KG1 (cell line): Measurements from ENCODE around the gene ANGEL1.
A peak's percentile ranks its signal among the peaks of the same experiment; 100 is the strongest.

Experiments
- DNase-seq: peaks from one replicate; lab custom pipeline; 2025; lab: John Stamatoyannopoulos, UW

The ANGEL1 gene

DNA sequence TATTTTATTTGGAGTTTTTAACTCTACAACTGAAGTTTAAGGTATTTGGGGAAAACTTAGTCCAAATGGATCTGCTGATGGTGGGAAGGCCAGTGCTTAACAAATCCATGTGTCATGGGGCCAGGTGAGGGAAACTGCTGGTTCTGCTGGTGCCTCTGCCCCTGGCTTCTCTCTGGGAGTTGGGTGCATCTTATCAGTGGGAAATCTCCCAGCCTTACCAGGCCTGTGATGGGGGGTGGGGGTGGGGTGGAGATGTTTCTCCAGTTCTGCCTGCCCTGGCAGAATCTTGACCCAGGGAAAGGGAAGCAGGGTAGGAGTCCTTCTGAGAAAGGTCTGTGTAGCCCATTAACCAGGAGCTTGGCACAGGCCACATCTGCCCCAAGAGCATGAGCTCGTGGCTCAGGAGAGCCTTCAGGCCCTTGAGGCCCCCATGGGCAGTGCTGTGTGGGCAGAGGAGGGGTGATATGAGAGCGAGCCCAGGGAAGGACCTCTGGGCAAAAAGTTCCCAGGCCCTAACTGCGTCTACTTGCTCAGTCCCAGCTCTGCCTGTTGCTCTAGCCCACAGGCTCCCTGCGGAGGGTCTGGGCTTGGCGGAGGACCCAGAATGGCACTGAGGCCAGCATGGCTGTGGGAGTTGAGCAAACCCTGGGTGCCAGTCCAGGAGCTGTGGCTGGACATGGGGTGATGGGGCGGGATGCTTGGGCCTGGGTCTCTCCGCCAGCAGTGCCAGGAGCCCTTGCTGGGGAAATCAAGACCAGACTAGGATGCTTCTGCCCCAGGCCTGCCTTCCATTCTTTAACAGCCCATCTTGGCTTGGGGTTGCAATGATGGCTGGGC, 33.2 kb downstream of the ANGEL1 start:
- DNase-seq: no peak

GRCh38 chr14:76778546-76779215, 34.0 kb downstream of the ANGEL1 start:
- DNase-seq: no peak

DNA sequence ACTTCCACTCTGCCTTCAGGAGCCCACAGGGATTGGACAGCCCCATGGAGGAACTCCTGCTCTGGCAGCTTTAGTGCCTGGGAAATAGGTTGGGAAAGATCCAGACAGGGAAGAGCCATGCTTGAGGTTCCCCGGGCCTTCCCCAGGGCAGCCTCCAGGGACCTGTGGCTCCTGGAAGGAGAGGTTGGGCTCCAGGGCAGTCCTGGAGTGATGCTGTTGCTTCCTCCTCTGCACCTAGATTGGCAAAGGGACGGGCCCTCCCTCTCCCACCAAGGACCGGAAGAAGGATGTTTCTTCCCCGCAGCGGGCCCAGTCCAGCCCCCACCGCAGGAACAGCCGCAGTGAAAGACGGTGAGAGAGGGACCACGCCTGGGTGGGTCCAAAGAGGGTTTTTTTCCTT, 35.0 kb downstream of the ANGEL1 start:
- no peak for DNase-seq

- DNase-seq: no peak
Measured at GRCh38 chr14:76776428-76777251, 36.0 kb downstream of the ANGEL1 start.

DNA sequence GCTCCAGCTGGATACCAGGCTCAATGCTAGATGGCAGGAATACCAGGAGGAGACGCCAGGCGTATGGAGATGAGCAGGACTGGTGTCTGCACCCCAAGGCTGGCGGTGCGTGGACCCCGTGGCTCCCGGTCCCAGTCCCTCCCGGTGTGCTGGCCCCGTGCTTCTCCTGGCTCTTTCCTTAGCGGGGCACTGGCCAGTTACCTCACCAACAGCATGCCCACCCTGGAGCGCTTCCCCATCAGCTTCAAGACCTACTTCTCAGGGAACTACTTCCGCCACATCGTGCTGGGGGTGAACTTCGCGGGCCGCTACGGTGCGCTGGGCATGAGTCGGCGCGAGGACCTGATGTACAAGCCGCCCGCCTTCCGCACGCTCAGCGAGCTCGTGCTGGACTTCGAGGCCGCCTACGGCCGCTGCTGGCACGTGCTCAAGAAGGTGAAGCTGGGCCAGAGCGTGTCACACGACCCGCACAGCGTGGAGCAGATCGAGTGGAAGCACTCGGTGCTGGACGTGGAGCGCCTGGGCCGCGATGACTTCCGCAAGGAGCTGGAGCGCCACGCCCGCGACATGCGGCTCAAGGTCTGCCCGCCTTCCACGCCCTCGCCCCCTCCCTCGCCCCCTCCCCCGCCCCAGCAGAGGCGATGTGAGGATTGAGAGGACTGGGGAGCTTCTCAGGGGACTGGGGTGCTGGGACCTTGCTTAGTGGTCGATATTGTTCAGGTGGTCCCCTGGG, 36.8 kb downstream of the ANGEL1 start:
- no peak for DNase-seq

GRCh38 chr14:76774821-76775694, 37.6 kb downstream of the ANGEL1 start:
- DNase-seq: no peak

- DNase-seq: no peak
Measured at GRCh38 chr14:76773956-76774820, 38.5 kb downstream of the ANGEL1 start.

GRCh38 chr14:76773188-76773885, 39.3 kb downstream of the ANGEL1 start:
- DNase-seq: no peak

- no peak for DNase-seq
Measured at GRCh38 chr14:76772300-76773187, 40.1 kb downstream of the ANGEL1 start.

GRCh38 chr14:76771437-76771980, 41.2 kb downstream of the ANGEL1 start:
- DNase-seq: no peak

- no peak for DNase-seq
Measured at GRCh38 chr14:76770521-76771436, 41.9 kb downstream of the ANGEL1 start.

GRCh38 chr14:76769636-76770292, 42.9 kb downstream of the ANGEL1 start:
- DNase-seq: no peak

GRCh38 chr14:76768671-76769500, 43.8 kb downstream of the ANGEL1 start:
- DNase-seq: no peak

DNA sequence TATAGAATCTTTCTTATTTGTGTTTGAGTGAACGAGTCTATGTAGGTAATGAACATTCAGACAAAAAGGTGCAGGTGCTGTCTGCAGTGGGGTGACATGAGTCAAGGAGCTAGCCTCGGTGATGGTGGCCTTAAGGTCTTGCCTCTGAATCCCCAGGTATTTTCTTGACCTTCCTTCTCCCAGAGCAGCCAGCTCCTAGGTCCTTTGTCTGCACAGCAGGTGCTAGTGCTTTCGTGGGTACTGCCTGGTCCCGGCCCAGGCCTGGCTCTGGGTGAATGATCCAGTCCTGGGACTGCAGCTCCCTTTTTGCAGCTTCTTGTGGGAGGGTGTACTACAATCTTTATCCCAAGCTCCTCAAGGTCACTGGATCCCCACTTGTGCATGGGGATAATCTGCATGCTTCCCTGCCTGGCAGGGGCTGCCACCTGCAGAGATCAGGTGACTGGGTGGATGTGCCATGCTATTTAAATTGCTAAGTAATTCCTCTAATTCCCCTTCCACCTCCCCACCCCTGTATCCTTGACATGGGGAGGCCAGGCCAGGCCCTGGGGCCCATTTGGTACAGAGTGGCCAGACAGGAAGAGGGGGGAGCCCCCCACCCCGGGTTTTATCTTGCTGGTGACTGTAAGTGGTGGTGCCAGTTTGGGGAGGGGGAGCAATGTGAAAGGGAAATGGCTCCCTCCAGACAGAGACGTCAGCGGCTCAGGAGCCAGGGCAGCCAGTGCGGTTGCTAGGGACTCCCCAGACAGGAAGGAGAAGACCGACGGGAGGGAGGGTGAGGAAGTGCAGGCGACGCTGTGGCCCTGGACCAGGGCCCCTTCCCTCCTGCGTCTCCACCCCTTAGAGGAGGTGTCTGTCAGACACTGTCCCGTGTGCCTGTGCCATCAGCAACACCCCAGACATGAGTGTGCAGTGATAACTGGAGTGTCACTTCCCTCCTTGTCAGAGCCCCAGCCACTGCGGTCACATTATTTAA, 44.7 kb downstream of the ANGEL1 start:
- peak; percentile 99 for DNase-seq
